ENCODE measurements around the gene ZBTB25.

The ZBTB25 gene

DNA sequence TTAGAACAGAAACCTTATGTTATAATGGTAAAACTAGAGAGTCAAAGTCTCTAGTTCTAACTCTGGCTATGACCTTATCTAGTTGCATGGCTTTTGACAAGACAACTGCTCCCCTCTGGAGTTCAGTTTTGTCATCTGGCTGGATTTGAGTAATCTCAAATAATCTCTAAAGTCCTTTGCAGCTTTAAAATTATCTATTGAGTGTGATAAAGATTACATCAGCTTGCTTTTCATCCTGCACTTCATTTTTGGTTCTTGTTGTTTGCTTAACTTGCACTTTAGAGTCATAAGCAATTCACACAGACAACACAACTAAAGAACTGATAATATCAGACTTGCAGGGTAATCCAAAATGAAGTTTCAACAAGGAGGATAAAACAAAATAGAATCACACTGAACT is 36.1 kb downstream of the ZBTB25 start:
- in situ Hi-C loops (cut with MboI; ENCODE audit: low pct_unique_long_range_greater_than_20kb, low sequenced_read_pairs, unreplicated experiment) = no loop called here
- TF ChIP-seq, protein P1, sequence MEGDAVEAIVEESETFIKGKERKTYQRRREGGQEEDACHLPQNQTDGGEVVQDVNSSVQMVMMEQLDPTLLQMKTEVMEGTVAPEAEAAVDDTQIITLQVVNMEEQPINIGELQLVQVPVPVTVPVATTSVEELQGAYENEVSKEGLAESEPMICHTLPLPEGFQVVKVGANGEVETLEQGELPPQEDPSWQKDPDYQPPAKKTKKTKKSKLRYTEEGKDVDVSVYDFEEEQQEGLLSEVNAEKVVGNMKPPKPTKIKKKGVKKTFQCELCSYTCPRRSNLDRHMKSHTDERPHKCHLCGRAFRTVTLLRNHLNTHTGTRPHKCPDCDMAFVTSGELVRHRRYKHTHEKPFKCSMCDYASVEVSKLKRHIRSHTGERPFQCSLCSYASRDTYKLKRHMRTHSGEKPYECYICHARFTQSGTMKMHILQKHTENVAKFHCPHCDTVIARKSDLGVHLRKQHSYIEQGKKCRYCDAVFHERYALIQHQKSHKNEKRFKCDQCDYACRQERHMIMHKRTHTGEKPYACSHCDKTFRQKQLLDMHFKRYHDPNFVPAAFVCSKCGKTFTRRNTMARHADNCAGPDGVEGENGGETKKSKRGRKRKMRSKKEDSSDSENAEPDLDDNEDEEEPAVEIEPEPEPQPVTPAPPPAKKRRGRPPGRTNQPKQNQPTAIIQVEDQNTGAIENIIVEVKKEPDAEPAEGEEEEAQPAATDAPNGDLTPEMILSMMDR (IDR thresholded peaks at IDR 0.05; ENCODE audit: extremely low read depth, insufficient read depth, missing control alignments) = no peak

DNA sequence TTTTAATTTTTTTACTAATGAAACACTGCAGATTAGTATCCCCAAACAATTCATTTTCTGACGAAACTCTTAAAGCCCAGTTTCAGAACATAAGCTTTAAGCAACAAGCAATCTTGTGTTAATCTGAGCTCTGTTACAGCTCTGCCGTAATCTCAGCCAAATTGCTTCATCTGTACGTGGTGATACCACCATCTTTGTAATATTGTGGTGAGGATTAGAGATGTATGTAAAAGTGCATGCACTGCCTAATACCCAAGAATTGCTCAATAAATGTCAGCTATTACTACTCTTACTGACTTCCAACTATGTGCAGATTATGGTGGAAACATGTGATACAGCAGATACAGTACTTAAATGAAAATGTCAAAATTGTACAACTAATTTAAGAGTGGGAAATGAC is 36.5 kb downstream of the ZBTB25 start:
- in situ Hi-C loops (cut with MboI; ENCODE audit: low pct_unique_long_range_greater_than_20kb, low sequenced_read_pairs, unreplicated experiment) = no loop called here
- TF ChIP-seq, protein P1 (IDR thresholded peaks at IDR 0.05; ENCODE audit: extremely low read depth, insufficient read depth, missing control alignments) = no peak
- DNase-seq (ENCODE audit: low spot score) = no peak

More for the DNA sequence above, 36.1 kb downstream of the ZBTB25 start:
- DNase-seq (ENCODE audit: low spot score) = peak; percentile 23

DNA sequence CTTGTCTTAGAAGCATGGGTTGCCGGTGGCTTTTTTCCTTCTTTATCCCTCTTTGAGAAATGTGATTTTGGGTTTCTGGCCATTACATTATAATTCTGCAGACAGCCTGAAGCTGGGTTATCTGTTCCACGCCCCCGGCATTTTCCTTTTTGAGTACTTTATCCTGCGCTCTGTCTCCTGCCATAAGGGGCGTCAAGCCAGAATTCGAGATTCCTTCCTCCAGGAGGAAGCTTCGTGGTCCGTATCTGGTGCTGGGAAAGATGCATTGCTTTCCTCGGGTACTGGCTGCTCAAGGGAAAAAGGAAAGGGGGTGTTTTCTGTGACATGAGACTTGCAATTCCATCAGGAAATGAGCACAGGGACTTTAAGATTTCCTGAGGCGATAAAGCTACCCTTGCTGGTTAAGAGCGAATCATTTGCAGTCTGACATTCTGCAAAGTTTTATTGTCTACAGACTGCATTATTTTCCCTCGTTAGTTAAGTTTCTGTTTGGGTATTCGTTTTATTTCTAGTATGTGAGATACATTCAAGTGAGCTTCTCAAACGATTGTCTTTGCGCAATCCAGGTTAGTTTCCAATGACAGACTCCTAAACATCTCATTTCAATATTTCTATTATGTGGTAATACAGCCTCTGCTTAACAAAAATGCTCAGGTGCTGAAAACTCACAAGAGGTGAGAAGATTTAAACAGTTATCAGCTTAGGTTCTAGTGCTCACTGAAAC is 37.6 kb downstream of the ZBTB25 start:
- DNase-seq (ENCODE audit: low spot score) = no peak
- TF ChIP-seq, protein P1 (IDR thresholded peaks at IDR 0.05; ENCODE audit: extremely low read depth, insufficient read depth, missing control alignments) = no peak
- in situ Hi-C loops (cut with MboI; ENCODE audit: low pct_unique_long_range_greater_than_20kb, low sequenced_read_pairs, unreplicated experiment) = no loop called here

DNA sequence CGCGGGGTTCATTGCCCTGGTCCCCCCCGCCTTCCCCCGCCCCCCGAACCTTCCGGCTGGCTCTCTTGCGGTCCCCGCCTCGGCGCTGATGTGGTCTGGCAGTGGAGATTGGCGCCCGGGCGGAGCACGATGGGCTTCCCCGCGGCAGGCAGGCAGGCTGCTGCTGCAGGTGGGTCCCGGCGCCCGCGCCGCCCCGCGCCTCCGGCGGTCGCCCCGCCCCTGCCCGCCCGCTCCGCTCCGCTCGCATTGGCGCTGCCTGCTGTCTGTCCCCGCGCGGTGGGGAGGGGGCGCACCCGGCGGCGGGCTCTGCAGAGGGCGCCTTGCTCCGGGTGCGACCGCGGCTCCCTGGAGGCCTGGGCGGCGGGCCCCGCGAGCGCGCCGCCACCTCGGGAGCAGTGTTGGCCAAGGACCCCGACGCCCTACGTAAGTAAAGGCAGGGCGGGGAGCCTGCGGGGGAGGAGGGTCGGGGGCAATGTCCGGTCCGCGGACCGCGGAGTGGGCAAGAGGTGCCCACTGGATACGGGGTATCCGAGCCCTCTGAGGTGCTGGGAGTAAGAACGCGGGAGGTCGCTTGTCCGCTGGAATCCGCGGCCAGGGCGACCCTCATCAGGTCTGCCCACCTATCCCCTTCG is 38.3 kb downstream of the ZBTB25 start, which contains the start of gene AKAP5:
Gene AKAP5 (plus strand): TSS at position 309 of the 632 bp plus-strand sequence. CDS start 2,896 bp downstream, outside the sequence.
- TF ChIP-seq, protein P1 (IDR thresholded peaks at IDR 0.05; ENCODE audit: extremely low read depth, insufficient read depth, missing control alignments) = peak; percentile 24
- DNase-seq (ENCODE audit: low spot score) = peak; percentile 83
- in situ Hi-C loops (cut with MboI; ENCODE audit: low pct_unique_long_range_greater_than_20kb, low sequenced_read_pairs, unreplicated experiment) = no loop called here

DNA sequence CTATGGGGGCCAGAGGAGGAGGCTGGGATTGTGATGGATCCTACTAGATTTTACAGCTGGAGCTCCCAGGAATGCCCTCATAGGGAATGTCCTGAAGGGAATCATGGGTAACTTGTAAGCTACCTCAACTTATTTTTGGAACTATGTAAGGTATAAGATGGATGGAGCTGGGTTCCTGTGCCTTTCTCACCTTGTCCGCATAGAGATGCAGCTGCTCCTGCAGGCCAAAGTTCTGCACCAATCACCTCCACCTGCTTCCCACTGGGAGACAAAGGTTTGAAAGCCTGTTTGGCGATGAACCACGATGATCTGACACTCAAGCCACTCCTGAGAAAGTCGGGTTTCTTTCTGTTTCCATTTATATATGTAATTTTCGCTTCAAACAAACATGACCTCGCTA is 39.0 kb downstream of the ZBTB25 start:
- DNase-seq (ENCODE audit: low spot score) = no peak
- in situ Hi-C loops (cut with MboI; ENCODE audit: low pct_unique_long_range_greater_than_20kb, low sequenced_read_pairs, unreplicated experiment) = no loop called here
- TF ChIP-seq, protein P1 (IDR thresholded peaks at IDR 0.05; ENCODE audit: extremely low read depth, insufficient read depth, missing control alignments) = no peak

DNA sequence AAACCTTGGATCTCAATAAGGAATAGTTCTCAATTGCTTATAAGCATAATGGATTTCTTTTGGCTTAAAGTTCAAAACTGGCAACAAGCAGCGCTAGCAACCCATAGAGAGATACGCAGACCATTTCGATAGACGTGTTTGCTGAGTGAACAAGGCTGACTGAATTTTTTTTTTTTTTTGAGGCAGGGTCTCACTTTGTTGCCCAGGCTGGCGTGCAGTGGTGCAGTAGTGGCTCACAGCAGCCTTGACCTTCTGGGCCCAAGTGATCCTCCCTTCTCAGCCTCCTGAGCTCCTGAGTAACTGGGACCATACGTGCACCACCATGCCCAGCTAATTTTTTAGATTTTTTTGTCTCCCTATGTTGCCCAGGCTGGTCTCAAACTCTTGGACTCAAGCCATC is 39.8 kb downstream of the ZBTB25 start:
- DNase-seq (ENCODE audit: low spot score) = no peak
- in situ Hi-C loops (cut with MboI; ENCODE audit: low pct_unique_long_range_greater_than_20kb, low sequenced_read_pairs, unreplicated experiment) = no loop called here
- TF ChIP-seq, protein P1 (IDR thresholded peaks at IDR 0.05; ENCODE audit: extremely low read depth, insufficient read depth, missing control alignments) = no peak
